AG04450 (cell line): ENCODE data around the gene HDGFL3. TPM values are rescaled to one million over a fixed set of nuclear protein-coding genes. Genes with fewer than 3 reads are reported as not detected.

Experiments
- CTCF ChIA-PET: fragments of 300-600, 350-600 bp; formaldehyde crosslinking; extraction: SDS; loops from one replicate; lab custom pipeline; 2022; ENCODE audit warnings: antibody characterized with exemption, inconsistent platforms; lab: Charles Lee
- POLR2A ChIA-PET: fragments of 350-600 bp; formaldehyde crosslinking; extraction: SDS; loops from one replicate; lab custom pipeline; 2021; ENCODE audit warnings: antibody characterized with exemption, inconsistent platforms; lab: Yijun Ruan, JAX
- DNase-seq: peaks from one replicate; pipeline ENCODE4 v3.0.0-alpha.2; 2011; ENCODE audit warnings: low read depth, low spot score
- H3K27ac ChIP-seq: one replicate; pipeline ENCODE4 v1.5.1; 2012; ENCODE audit warnings: low read depth, low read length, control low read depth
- H3K27me3 ChIP-seq: one replicate; pipeline ENCODE4 v1.6.0; 2012; ENCODE audit warnings: low read length; ENCODE audit not compliant: control insufficient read depth, insufficient read depth
- H3K4me3 ChIP-seq: 2 replicates; pipeline ENCODE4 v1.5.1; 2011; ENCODE audit warnings: mild to moderate bottlenecking, low read depth, low read length, control low read depth
- H3K9me3 ChIP-seq: 2 replicates; pipeline ENCODE4 v1.5.1; 2012; ENCODE audit warnings: low read length; ENCODE audit not compliant: control insufficient read depth, insufficient read depth
- polyA minus RNA-seq: library from RNA; depleted of rRNA, polyadenylated mRNA; stranded (reverse); fragments of >200 nt; gene quantifications from 2 replicates; pipeline ENCODE4 v1.2.3, GENCODE V29; 2011; rRNA and poly(A)+ RNA removed
- polyA plus RNA-seq: library from polyadenylated mRNA; depleted of rRNA; stranded (reverse); fragments of >200 nt; gene quantifications from 2 replicates; pipeline ENCODE4 v1.2.3, GENCODE V29; 2011; rRNA removed
- TF ChIP-seq, protein P1 (sequence below): IDR thresholded peaks from 2 replicates; pipeline ENCODE4 v1.5.1; 2011; ENCODE audit warnings: low read depth, low read length, control low read depth, inconsistent platforms

The HDGFL3 gene
- polyA plus RNA-seq (48.4 and 71.6 TPM in 2 replicates), polyA minus RNA-seq (8.6 and 24.2 TPM in 2 replicates)

DNA sequence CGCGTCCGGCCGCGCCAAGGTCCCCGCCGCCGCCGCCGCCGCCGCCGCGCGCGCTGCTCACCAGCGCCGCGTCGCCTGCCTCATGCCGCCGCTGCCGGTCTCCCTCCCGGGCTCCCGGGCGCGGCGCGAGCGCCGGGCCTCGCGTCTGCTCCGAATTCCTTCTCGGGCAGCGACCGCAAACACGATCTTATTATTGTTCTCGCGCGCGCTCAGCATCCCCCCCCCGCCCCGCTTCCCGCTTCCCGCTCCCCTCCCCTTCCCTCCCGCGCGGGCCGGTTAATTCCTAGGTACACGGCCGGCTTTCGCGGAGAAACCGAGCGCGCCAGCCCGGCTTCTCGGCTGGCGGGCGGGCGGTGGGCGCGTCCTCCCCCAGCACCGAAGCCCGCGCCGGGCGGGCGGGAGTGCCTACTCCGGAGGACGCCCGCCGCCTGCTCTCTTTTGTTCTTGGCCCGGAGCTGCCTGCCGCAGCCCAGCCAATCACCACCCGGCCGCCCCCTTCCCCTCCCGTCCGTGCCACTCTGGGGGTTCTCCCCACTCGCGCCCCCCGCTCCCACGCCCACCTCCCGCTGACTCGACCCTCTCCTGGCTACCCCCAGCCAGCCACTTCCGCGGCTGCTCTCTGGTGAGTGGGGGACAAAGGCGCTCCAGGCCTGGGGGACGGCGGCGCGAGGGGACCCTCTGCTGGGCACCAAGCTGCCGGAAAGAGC lies at the start of gene HDGFL3:
Gene HDGFL3, minus strand, starts transcription at position 164 of the 707 bp plus-strand sequence. CDS start 409 bp downstream, outside the sequence.
- Histone ChIP-seq H3K27me3 (no peaks in the 10 kb centered on the region), H3K9me3 (no peaks in the 10 kb centered on the region), H3K27ac (peak within 1 kb of the TSS; percentile 66), H3K4me3 (peak within 1 kb of the TSS; percentile 80)
- DNase-seq, result no peak
- CTCF ChIA-PET, result interaction anchor here (1.1 kb wide), 1 partner anchor 197 kb away, joined by 6 read pairs; no protein-coding TSS in a partner anchor
- TF ChIP-seq, protein P1, sequence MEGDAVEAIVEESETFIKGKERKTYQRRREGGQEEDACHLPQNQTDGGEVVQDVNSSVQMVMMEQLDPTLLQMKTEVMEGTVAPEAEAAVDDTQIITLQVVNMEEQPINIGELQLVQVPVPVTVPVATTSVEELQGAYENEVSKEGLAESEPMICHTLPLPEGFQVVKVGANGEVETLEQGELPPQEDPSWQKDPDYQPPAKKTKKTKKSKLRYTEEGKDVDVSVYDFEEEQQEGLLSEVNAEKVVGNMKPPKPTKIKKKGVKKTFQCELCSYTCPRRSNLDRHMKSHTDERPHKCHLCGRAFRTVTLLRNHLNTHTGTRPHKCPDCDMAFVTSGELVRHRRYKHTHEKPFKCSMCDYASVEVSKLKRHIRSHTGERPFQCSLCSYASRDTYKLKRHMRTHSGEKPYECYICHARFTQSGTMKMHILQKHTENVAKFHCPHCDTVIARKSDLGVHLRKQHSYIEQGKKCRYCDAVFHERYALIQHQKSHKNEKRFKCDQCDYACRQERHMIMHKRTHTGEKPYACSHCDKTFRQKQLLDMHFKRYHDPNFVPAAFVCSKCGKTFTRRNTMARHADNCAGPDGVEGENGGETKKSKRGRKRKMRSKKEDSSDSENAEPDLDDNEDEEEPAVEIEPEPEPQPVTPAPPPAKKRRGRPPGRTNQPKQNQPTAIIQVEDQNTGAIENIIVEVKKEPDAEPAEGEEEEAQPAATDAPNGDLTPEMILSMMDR, result no peak
- POLR2A ChIA-PET, result interaction anchor here (1.2 kb wide), 1 partner anchor 141 kb away, joined by 6 read pairs; the partner anchor contains the start of gene BTBD1

DNA sequence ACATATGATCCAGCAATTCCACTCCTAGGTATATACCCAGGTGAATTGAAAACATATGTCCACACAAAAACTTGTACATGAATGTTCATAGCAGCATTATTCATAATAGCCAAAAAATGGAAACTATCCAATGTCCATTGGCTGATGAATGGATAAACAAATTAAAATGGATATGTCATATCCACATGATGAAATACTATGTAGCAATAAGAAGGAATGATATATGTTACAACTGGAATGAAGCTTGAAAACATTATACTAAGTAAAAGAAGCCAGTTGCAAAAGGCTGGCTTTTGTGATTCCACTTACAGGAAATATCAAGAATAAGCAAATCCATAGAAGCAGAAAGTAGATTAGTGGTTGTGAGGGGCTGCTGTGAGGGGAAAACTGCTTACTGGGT lies 43.2 kb upstream of the HDGFL3 start:
- H3K9me3 ChIP-seq, result no peaks in the 10 kb centered on the region
- TF ChIP-seq, protein P1, result no peak
- peaks cover 8% of the 10 kb centered on the region for H3K27me3 ChIP-seq
- ChIA-PET CTCF (interaction anchor here (0.9 to 8.9 kb wide), 3 partner anchors 186 to 315 kb away, joined by 3 to 176 read pairs (median 28); no protein-coding TSS in a partner anchor), POLR2A (no interaction called here)
- no peak for DNase-seq
- no peak overlapping the region for H3K27ac ChIP-seq
- no peak overlapping the region for H3K4me3 ChIP-seq

DNA sequence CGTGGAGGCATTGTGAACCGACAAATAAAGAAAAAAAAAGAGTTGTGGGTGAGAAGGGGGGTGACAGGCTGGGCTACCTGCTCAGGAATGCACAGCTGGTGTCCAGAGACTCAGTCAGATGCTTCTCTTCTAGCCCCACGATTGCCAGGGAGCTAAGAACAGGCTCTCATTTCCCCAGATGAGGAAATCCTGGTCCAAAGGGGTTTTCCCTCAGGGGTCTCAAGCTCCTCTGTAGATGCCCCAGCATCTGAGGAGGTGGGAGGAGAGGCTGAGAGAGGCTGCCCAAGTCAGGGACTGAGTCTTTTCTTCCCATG lies 41.4 kb upstream of the HDGFL3 start:
- no peak for DNase-seq
- Histone ChIP-seq H3K27ac (no peak overlapping the region), H3K9me3 (no peaks in the 10 kb centered on the region), H3K27me3 (peaks cover 8% of the 10 kb centered on the region), H3K4me3 (no peak overlapping the region)
- CTCF ChIA-PET, result interaction anchor here (0.6 to 8.9 kb wide), 48 partner anchors 10 to 786 kb away, joined by 3 to 208 read pairs (median 4); partner anchors contain the start of genes RAMAC and SH3GL3
- POLR2A ChIA-PET, result no interaction called here
- TF ChIP-seq, protein P1, result no peak

DNA sequence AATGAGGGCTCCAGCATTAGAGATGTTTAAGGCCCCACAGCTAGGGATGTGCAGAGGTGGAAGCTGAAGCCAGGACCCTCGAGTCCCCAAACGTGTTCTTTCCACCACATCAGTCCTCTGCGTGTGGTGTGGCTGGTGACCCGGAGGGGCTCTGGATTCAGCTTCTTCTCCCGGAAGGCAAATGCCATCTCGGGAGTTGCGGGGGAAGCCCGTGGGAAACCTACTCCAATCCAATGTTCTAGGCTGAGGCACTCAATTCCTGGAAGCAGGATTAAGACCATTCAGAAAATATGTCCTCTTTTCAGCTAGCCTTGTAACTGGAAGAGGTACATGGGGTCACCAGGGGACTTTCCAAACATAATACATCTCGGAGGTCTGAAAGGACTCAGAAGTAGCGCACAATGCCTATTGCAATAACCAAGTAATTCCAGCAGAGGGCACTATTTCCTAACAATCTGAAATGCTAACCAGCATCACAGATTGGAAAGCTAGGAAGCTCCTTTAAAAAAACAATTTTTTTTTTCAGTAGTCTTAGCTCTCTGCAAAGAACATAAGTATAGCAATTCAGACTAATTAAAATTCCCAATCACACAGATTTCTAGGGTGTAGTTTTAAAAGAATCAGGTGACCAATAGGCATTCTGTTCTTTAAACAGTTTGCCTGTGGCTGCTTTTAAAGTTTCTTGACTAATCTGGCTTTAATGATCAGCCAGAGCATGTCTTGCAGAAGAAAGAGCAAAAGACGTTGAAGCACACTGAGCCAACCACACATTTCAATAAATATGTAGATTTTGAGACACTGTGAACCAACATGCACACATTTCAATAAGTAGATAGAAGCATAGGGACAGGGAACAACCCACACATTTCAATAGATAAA lies 40.8 kb upstream of the HDGFL3 start:
- peak; percentile 26 for DNase-seq
- no peak overlapping the region for H3K4me3 ChIP-seq
- TF ChIP-seq, protein P1, result peak; percentile 84
- H3K27me3 ChIP-seq, result peaks cover 8% of the 10 kb centered on the region
- H3K27ac ChIP-seq, result no peak overlapping the region
- ChIA-PET CTCF (interaction anchor here (0.6 to 8.9 kb wide), 51 partner anchors 8 to 786 kb away, joined by 3 to 208 read pairs (median 4); partner anchors contain the start of genes RAMAC and SH3GL3), POLR2A (no interaction called here)
- H3K9me3 ChIP-seq, result no peaks in the 10 kb centered on the region
